Caco-2 (cell line): ENCODE data around the gene LRMDA. TPM values are rescaled to one million over a fixed set of nuclear protein-coding genes. Genes with fewer than 3 reads are reported as not detected.

ENCODE experiments used
- BruUV-seq: library from RNA; stranded (reverse); fragments of 400-500 nt; replicated peaks from 2 replicates; lab custom pipeline; 2021; lab: Mats Ljungman, UMichigan
- CTCF ChIA-PET: fragments of 300-600 bp; sonication (Branson Sonifier 250); formaldehyde crosslinking; loops from one replicate; lab custom pipeline; 2022; ENCODE audit warnings: antibody characterized with exemption; lab: Charles Lee
- POLR2A ChIA-PET: fragments of 300-600 bp; sonication (Branson Sonifier 250); formaldehyde crosslinking; loops from one replicate; lab custom pipeline; 2022; ENCODE audit warnings: antibody characterized with exemption; lab: Charles Lee
- DNase-seq, 2 experiments: peaks; one replicate each; pipeline versions ENCODE4 v3.0.0 to v3.0.0-alpha.2; 2020 to 2022
- H3K27me3 ChIP-seq: replicated peaks from 2 replicates; pipeline ENCODE4 v1.6.0; 2011; ENCODE audit warnings: low read length; ENCODE audit not compliant: control insufficient read depth, insufficient read depth
- H3K36me3 ChIP-seq: 2 replicates; pipeline ENCODE4 v1.5.1; 2011; ENCODE audit warnings: low read length; ENCODE audit not compliant: control insufficient read depth, insufficient read depth
- H3K4me1 ChIP-seq: fragments of 250-450 bp; sonication (Bioruptor Pico); 2 replicates; pipeline ENCODE4 v1.5.1; 2020; ENCODE audit warnings: mild to moderate bottlenecking
- H3K4me3 ChIP-seq: 2 replicates; pipeline ENCODE4 v1.5.1; 2011; ENCODE audit warnings: low read depth, mild to moderate bottlenecking, control low read depth, low read length
- H3K9me3 ChIP-seq: fragments of 250-450 bp; sonication (Bioruptor Pico); 2 replicates; pipeline ENCODE4 v1.5.1; 2020; ENCODE audit warnings: mild to moderate bottlenecking, moderate library complexity
- H3K27ac Mint-ChIP-seq: one replicate; pipeline ENCODE4 v1.8.0; 2022; ENCODE audit warnings: mixed read lengths; ENCODE audit not compliant: unreplicated experiment
- H3K27me3 Mint-ChIP-seq: one replicate; pipeline ENCODE4 v1.8.0; 2022; ENCODE audit warnings: mixed read lengths; ENCODE audit not compliant: insufficient read depth, unreplicated experiment
- H3K36me3 Mint-ChIP-seq: one replicate; pipeline ENCODE4 v1.8.0; 2022; ENCODE audit warnings: mild to moderate bottlenecking, mixed read lengths; ENCODE audit not compliant: insufficient read depth, unreplicated experiment
- H3K4me1 Mint-ChIP-seq: one replicate; pipeline ENCODE4 v1.8.0; 2022; ENCODE audit warnings: low read depth, mixed read lengths; ENCODE audit not compliant: unreplicated experiment
- H3K4me3 Mint-ChIP-seq: one replicate; pipeline ENCODE4 v1.8.0; 2022; ENCODE audit warnings: mild to moderate bottlenecking, moderate library complexity, mixed read lengths; ENCODE audit not compliant: unreplicated experiment
- H3K9me3 Mint-ChIP-seq: one replicate; pipeline ENCODE4 v1.8.0; 2022; ENCODE audit warnings: mixed read lengths; ENCODE audit not compliant: unreplicated experiment
- CTCF ChIP-seq, 2 experiments: fragments of 200-600 bp in 1 of 2; IDR thresholded peaks; 1 replicate in 1 of 2; 2 replicates in 1 of 2; pipeline versions ENCODE4 v1.5.1 to v1.8.0; 2011 to 2022; ENCODE audit warnings: antibody characterized with exemption in 1 of 2, control low read depth in 1 of 2, inconsistent platforms in 1 of 2, low read depth in 1 of 2, low read length in 1 of 2, mild to moderate bottlenecking in 1 of 2, moderate library complexity in 1 of 2; ENCODE audit not compliant: insufficient read depth in 1 of 2, severe bottlenecking in 1 of 2, unreplicated experiment in 1 of 2
- intact Hi-C: fragments of 100-400 bp; cut with micrococcal nuclease; formaldehyde crosslinking; loops from one replicate; pipeline ENCODE4 v1.10.0; 2022; ENCODE audit not compliant: unreplicated experiment
- total RNA-seq: library from RNA; stranded (reverse); gene quantifications from 2 replicates; pipeline ENCODE4 v1.2.3, GENCODE V29; 2022

Gene LRMDA
- total RNA-seq, 1 experiment from 2014 or later, result 18.5 TPM

GRCh38 chr10:75755528-75755927 is 324.1 kb downstream of the LRMDA start:
- Mint-ChIP-seq H3K36me3 (no peaks in the 10 kb centered on the region), H3K4me3 (peak overlapping the region; percentile 39), H3K27ac (peak overlapping the region; percentile 80), H3K4me1 (peaks cover 33% of the 10 kb centered on the region), H3K27me3 (no peaks in the 10 kb centered on the region), H3K9me3 (peaks cover 10% of the 10 kb centered on the region)
- Histone ChIP-seq H3K36me3 (no peaks in the 10 kb centered on the region), H3K4me1 (peaks cover 11% of the 10 kb centered on the region; the same call in 1 of the 2 replicates), H3K9me3 (no peaks in the 10 kb centered on the region), H3K27me3 (no peaks in the 10 kb centered on the region), H3K4me3 (no peak overlapping the region)
- ChIA-PET POLR2A (no interaction called here), CTCF (no interaction called here)
- intact Hi-C loops, result no loop called here
- no TSS peak for BruUV-seq
- peak; percentile 72 to 76 for DNase-seq
- no peak for TF ChIP-seq CTCF (IDR thresholded peaks at IDR 0.05; ENCODE audit: insufficient read depth in 1 of 2, low read depth in 1 of 2, low read length in 1 of 2, severe bottlenecking in 1 of 2, unreplicated experiment in 1 of 2)

DNA sequence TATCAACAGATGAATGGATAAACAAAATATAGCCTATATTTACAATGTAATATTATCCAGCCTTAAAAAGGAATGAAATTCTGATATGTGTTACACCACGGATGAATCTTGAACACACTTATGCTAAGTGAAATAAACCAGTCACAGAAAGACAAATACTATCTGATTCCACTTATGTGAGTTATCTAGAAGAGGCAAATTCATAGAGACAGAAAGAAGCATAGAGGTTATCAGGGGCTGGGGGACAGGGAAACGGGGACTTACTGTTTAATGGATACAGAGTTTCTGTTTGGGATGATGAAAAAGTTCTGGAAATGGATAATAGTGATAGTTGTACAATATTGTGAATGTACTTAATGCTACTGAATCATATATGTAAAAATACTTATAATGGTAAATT is 329.9 kb downstream of the LRMDA start:
- POLR2A ChIA-PET, result no interaction called here
- CTCF ChIA-PET, result no interaction called here
- DNase-seq, result no peak
- no TSS peak for BruUV-seq
- no peaks in the 10 kb centered on the region for H3K9me3 ChIP-seq
- intact Hi-C loops, result no loop called here
- H3K4me3 ChIP-seq, result no peak overlapping the region
- peaks cover 16% of the 10 kb centered on the region for H3K4me1 Mint-ChIP-seq
- no peaks in the 10 kb centered on the region for H3K9me3 Mint-ChIP-seq
- no peaks in the 10 kb centered on the region for H3K27me3 Mint-ChIP-seq
- no peak overlapping the region for H3K4me3 Mint-ChIP-seq
- H3K27ac Mint-ChIP-seq, result no peak overlapping the region
- H3K27me3 ChIP-seq, result no peaks in the 10 kb centered on the region
- H3K36me3 ChIP-seq, result no peaks in the 10 kb centered on the region
- TF ChIP-seq CTCF (IDR thresholded peaks at IDR 0.05; ENCODE audit: insufficient read depth in 1 of 2, low read depth in 1 of 2, low read length in 1 of 2, severe bottlenecking in 1 of 2, unreplicated experiment in 1 of 2), result no peak
- no peaks in the 10 kb centered on the region for H3K36me3 Mint-ChIP-seq
- 0 out of 2 replicates have a peak, but pooled peaks cover 7% of the 10 kb centered on the region for H3K4me1 ChIP-seq

DNA sequence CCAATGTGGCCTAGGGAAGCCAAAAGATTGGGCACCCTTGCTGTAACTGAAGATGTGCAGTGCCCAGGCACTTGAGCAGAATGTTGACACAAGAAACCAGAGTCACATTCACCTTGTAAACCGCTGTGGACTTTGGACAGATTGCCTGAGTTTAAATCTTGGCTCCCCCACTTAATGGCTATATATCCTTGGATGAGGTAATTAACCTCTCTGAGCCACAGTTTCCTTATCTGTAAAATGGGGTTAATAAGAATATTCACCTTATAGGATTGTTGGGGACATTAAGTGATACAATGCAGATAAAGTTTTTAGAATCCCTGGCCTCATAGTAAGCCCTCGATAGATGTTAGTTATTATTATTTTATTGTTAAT is 331.0 kb downstream of the LRMDA start:
- no peak overlapping the region for H3K27ac Mint-ChIP-seq
- no peaks in the 10 kb centered on the region for H3K36me3 Mint-ChIP-seq
- H3K9me3 Mint-ChIP-seq, result no peaks in the 10 kb centered on the region
- ChIA-PET POLR2A (no interaction called here), CTCF (no interaction called here)
- DNase-seq, result no peak
- TF ChIP-seq CTCF (IDR thresholded peaks at IDR 0.05; ENCODE audit: insufficient read depth in 1 of 2, low read depth in 1 of 2, low read length in 1 of 2, severe bottlenecking in 1 of 2, unreplicated experiment in 1 of 2), result no peak
- H3K36me3 ChIP-seq, result no peaks in the 10 kb centered on the region
- no peaks in the 10 kb centered on the region for H3K27me3 Mint-ChIP-seq
- H3K27me3 ChIP-seq, result no peaks in the 10 kb centered on the region
- H3K9me3 ChIP-seq, result no peaks in the 10 kb centered on the region
- BruUV-seq, result no TSS peak
- H3K4me1 ChIP-seq, result 0 out of 2 replicates have a peak, but pooled peaks cover 7% of the 10 kb centered on the region
- intact Hi-C loops, result no loop called here
- no peak overlapping the region for H3K4me3 ChIP-seq
- peaks cover 16% of the 10 kb centered on the region for H3K4me1 Mint-ChIP-seq
- no peak overlapping the region for H3K4me3 Mint-ChIP-seq
